HG03439 (cell line): ENCODE data around the gene EML6.
A peak's percentile ranks its signal among the peaks of the same experiment; 100 is the strongest.
"Not testable (repeated sequence)": the region's sequence is repeated elsewhere in the genome, so short reads cannot be mapped to it uniquely, and the experiment has no call there.

Experiments used
- ATAC-seq: cut with Tn5 transposase; IDR thresholded peaks from one replicate; pipeline ENCODE4 v1.9.1; 2021; ENCODE audit warnings: mild to moderate bottlenecking, moderate library complexity; ENCODE audit not compliant: unreplicated experiment

EML6 gene

DNA sequence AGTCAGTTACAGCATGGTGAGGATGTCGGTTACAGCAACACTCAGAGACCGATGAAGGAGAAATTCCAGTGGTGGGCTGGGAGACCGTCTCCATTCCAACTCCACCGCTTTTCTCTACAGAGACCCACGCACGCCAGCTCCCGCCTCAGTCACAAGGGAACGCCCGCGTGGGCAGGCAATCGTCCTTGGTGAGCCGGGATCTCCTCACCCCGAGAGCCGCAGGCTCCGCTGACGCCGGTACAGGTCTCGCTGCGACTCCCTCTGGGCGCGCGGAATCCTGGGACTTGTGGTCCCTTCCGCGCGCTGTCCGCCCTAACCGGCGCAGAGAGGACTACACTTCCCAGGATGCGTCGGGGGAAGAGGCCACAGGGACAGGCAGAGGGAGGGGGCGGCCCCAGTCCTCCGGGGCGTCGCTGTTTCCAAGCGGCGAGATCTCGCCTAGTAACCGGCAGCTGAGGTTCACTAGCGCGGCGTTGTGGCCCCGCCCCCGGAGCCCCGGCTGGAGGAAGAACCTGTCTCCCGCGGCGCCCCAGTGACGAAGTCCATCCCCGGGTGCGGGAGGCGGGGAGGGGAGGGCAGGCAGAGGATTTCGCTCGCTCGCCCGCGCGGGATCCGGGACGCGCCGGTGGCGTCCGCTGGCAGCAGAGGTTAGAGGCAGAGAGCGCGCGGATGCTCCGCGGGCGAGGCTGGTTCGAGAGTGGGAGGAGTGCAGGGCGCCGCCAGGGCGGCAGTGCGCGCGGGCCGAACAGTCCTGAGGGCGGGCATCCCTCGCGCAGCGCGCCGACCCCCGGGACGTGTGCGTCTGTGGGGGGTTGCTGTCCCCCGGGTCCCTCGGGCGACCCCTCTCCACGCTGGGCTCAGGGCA lies at the start of gene EML6:
TSS of gene EML6 (plus strand) at position 532 of the 865 bp plus-strand sequence. CDS start 1,400 bp downstream, outside the sequence.
- ATAC-seq = peak; percentile 98

DNA sequence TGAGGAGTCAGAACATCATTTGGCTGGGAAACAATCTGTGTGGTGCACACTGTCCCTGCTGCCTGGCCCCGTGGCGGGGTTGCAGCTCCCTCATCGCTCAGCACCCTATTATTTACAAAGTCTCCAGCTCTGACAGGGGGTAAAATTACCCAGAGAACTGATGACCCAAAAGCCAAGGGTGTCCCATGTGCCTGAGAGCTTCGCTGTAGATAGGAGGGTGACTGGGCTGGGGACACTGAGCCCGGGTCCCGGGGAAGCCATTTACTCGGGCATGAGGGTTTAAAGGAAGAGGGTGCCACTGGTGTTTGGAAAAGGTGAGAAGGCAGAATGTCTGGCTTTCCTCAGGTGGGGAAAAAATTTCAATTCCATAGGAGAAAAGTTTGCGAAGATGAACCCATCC lies 48.2 kb upstream of the EML6 start:
- ATAC-seq = no peak

DNA sequence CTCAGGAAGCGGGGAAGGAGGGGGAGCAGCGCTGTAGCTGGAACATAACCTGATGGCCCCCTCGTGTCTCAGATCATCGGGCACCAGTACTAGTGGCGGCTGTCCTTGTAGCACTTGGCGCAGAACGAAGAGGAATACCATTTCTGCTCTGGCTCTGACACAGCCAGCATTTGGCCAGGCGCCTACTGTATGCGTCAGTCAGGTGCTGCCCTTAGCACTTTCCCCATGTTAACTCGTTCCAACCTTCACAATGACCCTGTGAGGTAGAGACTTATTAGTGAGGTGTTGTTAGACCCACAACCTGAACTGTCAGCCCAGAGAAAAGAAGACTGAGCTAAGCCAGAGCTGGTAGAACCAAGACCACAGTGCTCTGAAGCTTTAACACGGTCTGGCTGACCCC lies 47.7 kb upstream of the EML6 start:
- no peak for ATAC-seq

DNA sequence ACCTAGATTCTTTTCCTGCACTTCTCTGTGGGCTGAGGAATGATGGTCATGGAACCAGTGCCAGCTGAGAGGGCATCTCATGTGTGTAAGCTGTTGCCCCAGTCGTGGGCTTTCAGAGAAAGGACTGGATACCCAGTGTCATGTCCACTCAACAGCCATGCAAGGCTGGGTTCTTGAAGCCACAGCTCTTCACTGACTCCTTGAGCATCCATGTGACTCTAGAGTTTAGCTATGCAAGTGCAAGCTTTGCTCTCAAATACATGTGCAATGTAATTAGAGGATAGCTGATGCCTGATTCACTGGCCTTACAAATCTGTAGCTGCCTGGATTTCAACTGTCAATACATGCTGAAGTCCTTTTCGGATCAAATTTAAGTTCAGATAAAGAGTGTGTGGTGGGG lies 46.8 kb upstream of the EML6 start:
- ATAC-seq = no peak

DNA sequence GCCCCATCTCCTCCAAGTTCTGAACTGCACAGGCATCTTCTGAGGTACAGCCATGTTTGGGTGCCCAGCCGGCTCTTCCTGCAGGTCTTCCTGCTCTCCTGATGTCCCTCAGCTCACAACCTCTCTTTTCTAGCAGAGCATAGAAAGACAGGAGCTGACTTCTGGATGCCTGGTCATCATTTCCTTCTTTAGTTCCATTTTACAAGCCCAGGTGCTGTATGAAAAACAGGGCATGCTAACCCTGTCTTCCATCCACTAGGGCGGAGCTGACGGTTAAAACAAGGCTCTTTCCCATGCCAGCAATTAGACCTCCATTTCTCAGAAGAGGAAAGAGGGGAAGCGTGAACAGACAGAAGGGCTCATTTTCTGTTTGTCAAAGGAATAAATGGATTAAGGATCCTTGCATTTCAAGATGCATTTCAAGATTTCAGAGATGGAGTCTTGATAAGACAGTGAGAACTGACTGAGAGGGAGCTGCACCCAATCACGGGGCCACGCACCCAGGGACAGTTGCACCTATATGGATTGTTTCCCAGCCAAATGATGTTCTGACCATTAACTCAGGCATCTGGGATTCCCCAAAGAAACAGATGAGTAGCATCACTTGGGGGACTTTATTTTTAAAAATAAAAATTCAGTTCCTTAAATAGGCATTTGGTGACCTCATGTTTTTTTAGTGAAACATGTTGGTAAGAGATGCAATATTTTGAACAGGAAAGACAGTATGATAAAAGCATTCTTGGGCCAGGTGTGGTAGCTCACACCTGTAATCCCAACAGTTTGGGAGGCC lies 45.8 kb upstream of the EML6 start:
- no peak for ATAC-seq

DNA sequence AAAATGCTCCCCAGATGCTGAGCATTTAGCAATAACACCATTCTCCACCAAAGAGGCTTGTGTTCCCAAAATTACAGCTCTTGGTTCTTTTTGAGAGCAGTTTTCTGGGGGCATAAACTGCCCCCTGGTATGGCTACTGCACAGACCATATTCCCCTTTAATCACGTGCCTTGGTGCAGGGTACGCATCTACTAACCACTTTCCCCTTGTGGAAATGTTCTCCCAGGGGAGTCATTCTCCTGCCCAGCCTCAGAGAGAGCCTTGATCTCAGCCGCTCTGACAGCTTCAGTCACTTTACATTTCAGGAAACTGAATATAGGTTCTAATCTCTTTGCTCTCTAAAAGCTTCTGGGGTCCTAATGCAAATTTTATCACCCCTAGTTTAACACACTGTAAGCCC lies 44.7 kb upstream of the EML6 start:
- no peak for ATAC-seq

DNA sequence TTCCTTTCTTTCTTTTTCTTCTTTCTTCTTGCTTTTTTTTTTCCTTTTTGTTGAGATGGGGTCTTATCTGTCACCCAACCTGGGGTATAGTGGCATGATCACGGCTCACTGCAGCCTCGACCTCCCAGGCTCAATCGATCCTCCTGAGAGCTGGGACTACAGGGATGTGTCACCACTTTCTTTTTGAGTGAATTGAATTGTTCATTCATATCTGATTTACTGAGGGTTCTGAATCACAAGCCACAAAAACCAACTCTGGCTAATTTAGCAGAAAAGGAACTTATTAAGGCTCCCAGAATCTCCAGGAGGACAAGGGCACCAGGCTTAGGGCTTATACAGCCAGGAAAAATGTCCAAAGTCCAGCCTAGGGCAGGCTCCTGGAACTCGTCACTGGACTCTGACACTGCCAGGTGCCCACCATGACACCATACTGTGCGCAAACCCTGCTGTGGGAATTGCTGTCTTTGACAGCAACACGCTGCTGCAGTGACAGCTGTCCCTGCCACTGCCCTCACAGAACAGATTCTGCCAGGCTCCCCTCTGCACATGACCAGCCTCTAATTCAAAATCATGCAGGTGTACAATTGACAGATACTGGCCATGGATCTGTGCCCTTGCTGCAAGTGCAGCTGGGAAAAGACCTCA lies 42.9 kb upstream of the EML6 start:
- ATAC-seq = peak; percentile 61

DNA sequence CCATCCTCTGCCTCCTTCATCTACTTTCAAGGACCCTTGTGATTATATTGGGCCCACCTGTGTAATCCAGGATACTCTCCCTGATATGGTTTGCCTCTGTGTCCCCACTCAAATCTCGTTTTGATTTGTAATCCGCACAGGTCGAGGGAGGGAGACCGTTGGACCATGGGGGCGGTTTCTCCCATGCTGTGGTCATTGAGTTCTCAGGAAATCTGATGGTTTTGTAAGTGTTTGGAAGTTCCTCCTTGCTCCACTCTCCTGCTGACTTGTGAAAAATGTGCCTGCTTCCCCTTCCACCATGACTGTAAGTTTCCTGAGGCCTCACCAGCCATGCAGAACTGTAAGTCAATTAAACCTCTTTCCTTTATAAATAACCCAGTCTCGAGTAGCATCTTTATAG lies 42.0 kb upstream of the EML6 start:
- no peak for ATAC-seq

DNA sequence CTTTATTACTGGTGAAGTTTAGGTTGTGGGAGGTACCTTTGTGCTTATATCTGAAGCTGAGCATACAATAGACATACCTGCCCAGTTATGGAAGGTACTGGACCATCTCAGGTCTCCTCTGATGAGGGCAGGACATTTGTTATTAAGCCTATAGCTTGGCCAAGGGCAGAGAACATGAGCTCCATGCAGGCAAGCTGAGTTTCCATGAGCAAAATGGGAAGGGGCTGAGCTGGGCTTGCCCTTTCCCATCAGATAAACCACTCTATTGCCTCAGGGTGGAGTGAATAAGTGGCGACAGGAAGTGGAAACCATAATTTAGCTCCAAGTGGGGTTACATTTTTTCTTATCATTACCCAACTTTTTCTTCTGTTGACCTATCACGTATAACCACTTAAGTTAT lies 39.9 kb upstream of the EML6 start:
- ATAC-seq = no peak

DNA sequence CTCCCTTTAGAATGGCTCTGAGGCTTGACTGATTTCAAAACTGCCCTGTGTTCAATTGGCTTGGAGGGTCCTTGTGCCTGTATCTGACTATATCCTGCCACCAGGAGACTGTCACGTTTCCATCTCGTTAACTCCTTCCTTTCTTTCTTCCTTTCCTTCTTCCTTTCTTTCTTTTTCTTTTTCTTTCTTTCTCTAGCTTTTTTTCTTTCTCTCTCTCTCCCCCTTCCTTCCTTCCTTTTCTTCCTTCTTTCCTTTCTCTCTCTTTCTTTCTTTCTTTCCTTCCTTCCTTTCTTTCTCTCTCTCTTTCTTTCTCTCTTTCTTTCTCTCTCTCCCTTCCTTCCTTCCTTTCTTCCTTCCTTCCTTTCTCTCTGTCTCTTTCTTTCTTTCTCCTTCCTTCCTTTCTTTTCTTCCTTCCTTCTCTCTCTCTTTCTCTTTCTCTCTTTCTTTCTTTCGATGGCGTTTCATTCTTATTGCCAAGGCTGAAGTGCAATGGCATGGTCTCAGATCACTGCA lies 38.1 kb upstream of the EML6 start:
- no peak for ATAC-seq

DNA sequence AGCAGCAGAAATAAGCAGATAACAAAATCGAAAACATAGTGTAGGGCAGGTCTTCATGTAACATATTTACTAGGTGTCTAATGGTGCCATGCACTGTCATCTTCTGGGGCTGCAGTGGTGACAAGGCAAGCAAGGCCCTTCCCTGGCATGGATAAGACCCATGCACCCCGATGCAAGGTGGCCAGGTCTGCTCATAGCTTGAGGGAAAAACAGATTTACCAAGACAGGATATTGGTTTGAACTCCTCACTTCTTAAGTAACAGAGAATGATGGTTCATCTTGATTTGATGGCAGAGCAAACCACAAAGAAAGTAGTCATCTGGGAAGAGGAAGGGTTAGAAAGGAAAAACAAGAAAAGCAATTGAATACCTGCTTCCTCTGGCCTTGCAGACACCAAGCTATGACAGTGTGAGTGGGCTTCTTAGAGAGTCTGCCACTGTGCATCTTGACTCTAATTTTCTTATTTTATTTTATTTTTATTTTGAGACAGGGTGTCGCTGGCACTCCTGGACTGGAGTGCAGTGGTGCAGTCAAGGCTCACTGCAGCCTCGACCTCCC lies 35.8 kb upstream of the EML6 start:
- no peak for ATAC-seq

DNA sequence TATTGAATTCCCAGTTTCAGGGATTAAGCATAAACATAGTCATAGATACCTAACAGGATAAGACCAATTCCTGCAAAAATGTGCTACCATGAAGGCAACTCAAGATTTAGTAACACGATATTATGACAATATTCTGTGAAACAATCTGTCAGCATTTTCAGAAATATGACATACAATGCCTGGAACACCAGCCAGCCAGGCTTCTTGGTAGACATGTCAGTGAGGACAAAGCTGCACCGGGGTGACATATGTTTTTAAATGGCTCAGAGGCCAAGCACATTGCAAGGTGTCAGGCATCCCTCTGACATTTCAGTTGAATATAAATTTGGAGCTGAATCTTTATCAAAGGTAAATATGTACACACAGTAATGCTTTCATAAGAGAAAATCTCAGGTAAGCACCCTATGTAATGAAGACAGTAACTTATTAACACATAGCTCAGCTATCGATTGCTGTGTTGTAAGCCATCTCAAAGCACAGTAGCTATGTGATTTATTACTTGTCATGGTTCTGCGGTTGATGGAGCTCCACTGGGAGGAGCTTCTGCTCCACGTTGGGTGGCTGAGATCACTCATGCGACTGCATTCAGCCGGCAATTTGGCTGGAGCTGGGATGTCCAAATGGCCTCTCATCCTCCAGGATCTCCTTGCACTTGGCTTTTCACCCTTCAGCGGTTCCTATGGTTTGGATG lies 31.9 kb upstream of the EML6 start:
- ATAC-seq = no peak

DNA sequence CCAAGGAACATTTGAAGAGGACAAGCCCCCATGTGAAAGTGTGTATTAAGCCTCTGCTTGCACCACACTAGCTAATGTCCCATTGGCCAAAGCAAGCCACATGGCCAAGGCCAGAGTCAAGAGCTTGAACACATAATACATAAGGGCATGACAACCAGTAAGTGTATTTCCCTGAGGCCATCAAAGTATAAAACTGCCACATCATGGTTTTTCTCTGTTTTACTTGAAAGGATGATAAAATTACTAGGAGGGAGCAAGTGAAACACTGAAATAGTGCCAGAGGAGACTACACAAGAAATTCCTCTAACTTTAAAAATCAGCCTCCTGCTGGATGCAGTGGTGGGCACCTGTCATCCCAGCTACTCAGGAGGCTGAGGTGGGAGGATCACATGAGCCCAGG lies 30.9 kb upstream of the EML6 start:
- no peak for ATAC-seq

DNA sequence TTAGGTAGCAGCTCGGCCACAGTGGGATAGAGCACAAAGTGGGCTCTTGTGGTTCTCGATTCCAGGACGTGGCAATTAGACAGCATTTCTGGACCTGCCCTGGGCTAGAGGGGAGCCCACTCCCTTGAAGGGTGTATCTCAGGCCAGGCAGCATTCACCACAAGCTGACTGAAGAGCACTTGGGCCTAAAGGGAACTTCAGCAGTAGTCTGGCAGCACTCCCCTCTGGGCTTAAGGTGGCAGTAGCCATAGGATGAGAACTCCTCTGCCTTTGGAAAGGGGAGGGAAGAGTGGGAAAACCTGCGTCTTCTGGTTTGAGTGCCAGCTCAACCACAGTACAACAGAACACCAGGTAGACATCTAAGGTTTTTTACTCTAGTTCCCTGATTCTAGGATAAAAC lies 28.1 kb upstream of the EML6 start:
- ATAC-seq = no peak

DNA sequence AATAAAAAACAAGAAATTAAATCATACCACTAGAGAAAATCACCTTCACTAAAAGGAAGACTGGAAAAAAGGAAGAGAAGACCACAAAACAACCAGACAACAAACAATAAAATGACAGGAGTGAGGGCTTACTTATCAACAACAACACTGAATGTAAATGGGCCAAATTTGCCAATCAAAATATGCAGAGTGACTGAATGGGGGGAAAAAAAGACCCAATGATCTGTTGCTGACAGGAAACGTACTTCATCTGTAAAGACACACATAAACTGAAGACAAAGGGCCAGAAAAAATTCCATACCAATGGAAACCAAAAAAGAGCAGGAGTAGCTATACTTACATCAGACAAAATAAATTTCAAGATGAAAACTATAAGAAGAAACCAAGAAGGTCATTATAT lies 25.5 kb upstream of the EML6 start:
- no peak for ATAC-seq

DNA sequence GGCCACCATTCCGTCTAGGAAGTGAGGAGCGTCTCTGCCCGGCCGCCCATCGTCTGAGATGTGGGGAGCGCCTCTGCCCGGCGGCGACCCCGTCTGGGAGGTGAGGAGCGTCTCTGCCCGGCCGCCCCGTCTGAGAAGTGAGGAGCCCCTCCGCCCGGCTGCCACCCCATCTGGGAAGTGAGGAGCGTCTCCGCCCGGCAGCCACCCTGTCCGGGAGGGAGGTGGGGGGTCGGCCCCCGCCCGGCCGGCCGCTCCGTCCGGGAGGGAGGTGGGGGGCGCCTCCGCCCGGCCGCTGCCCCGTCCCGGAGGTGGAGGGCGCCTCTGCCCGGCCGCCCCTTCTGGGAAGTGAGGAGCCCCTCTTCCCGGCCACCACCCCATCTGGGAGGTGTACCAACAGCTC lies 24.5 kb upstream of the EML6 start:
- ATAC-seq = not testable (repeated sequence)

DNA sequence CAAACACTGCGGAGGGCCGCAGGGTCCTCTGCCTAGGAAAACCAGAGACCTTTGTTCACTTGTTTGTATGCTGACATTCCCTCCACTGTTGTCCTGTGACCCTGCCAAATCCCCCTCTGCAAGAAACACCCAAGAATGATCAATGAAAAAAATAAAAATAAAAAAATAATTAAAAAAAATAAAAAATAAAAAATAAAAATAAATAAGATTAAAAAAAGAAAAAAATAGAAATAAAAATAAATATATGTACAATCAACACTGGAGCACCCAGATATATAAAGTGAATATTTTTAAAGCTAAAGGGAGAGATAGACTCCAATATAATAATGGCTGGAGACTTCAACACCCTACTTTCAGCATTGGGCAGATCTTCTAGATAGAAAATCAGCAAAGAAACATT lies 23.8 kb upstream of the EML6 start:
- ATAC-seq = no peak

DNA sequence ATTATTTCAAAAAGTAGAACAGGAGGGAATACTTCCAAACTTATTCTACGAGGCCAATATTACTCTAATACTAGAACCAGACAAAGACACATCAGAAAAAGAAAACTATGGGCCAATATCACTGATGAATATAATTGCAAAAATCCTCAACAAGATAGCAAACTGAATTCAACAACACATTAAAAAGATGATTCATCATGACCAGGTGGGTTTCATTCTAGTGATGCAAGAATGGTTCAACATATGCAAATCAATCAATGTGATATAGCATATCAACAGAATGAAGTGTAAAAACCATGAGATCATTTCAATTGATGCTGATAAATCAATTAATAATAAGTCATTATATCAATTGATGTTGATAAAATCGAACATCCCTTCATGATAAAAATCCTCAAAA lies 22.4 kb upstream of the EML6 start:
- no peak for ATAC-seq

DNA sequence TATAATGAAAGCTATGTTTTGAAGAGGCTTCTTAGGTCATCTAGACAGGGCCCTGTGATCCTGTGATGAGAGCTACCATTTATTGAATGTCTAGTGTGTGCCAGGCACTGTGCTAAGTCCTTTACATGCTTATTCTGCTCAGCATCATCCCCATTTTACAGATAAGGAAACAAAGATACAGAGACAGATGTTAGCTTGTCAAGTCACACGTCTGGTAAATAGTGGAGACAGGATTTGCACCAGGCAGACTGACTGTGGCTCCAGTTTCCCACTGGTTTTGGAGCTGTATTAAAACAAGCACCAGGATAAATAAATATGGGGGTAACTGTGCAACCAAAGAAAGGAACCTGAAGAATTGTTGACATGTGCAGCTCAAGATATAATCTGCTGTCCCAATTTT lies 19.2 kb upstream of the EML6 start:
- no peak for ATAC-seq
